Uterus (tissue), 2 donors: ENCODE data around the gene LDHA.

Experiments used
- CTCF ChIP-seq, 4 experiments: fragments of 200-600 bp in 2 of 4; fragments of 450-650 bp in 2 of 4; sonication (generic) in 2 of 4; IDR thresholded peaks; one replicate each; pipeline ENCODE4 v1.5.1; 2016 to 2019; ENCODE audit warnings: antibody characterized with exemption in 4 of 4, mild to moderate bottlenecking in 2 of 4, moderate library complexity in 1 of 4
- POLR2A ChIP-seq, 2 donors: fragments of 450-650 bp; IDR thresholded peaks; one replicate each; pipeline ENCODE4 v1.6.1; 2016; ENCODE audit warnings: antibody characterized with exemption in 2 of 2, mild to moderate bottlenecking in 1 of 2, moderate library complexity in 1 of 2

GRCh38 chr11:18394275-18394927 lies at the start of gene LDHA:
- TF ChIP-seq CTCF (IDR thresholded peaks at IDR 0.05), result peak in 1 of 4 experiments; percentile 14
- peak; percentile 90 to 97 for TF ChIP-seq POLR2A (IDR thresholded peaks at IDR 0.05)
